Liver (tissue), 3 donors: Measurements from ENCODE around the gene SUGCT.

Experiments used
- ATF3 ChIP-seq: IDR thresholded peaks from 2 replicates; pipeline ENCODE4 v1.6.1; 2016; ENCODE audit warnings: antibody characterized with exemption
- CTCF ChIP-seq: fragments of 150-350 bp; IDR thresholded peaks from 2 replicates; pipeline ENCODE4 v1.5.1; 2017; ENCODE audit warnings: improper control_type of control experiment, low read depth, low read length; ENCODE audit not compliant: missing input control
- EGR1 ChIP-seq, 2 donors: IDR thresholded peaks; 2 replicates each; pipeline ENCODE4 v1.6.1; 2016 to 2018; ENCODE audit warnings: antibody characterized with exemption in 2 of 2, low read depth in 2 of 2
- JUND ChIP-seq, 2 donors: IDR thresholded peaks; 2 replicates each; pipeline ENCODE4 v1.6.1; 2016; ENCODE audit warnings: antibody characterized with exemption in 2 of 2
- MAX ChIP-seq: IDR thresholded peaks from 2 replicates; pipeline ENCODE4 v1.6.1; 2016; ENCODE audit warnings: antibody characterized with exemption
- NR2F2 ChIP-seq: IDR thresholded peaks from 2 replicates; pipeline ENCODE4 v1.6.1; 2016; ENCODE audit warnings: antibody characterized with exemption
- RAD21 ChIP-seq, 2 donors: IDR thresholded peaks; 2 replicates each; pipeline ENCODE4 v1.6.1; 2016; ENCODE audit warnings: antibody characterized with exemption in 2 of 2, mild to moderate bottlenecking in 2 of 2
- SP1 ChIP-seq: IDR thresholded peaks from 2 replicates; pipeline ENCODE4 v1.6.1; 2018; ENCODE audit warnings: antibody characterized with exemption, mild to moderate bottlenecking
- TAF1 ChIP-seq: conservative IDR thresholded peaks from 2 replicates; pipeline ENCODE4 v1.6.1; 2016; ENCODE audit warnings: antibody characterized with exemption, mild to moderate bottlenecking
- YY1 ChIP-seq: IDR thresholded peaks from 2 replicates; pipeline ENCODE4 v1.6.1; 2016; ENCODE audit warnings: antibody characterized with exemption, mild to moderate bottlenecking
- ZBTB33 ChIP-seq: IDR thresholded peaks from 2 replicates; pipeline ENCODE4 v1.6.1; 2016; ENCODE audit warnings: antibody characterized with exemption
- donor health status: healthy.
- donor health status: healthy.

GRCh38 chr7:40753455-40753854 is 618.6 kb downstream of the SUGCT start:
- no peak for TF ChIP-seq TAF1
- no peak for TF ChIP-seq CTCF
- TF ChIP-seq JUND (IDR thresholded peaks at IDR 0.05): no peak
- no peak for TF ChIP-seq SP1
- no peak for TF ChIP-seq ATF3
- no peak for TF ChIP-seq EGR1 (IDR thresholded peaks at IDR 0.05; ENCODE audit: low read depth in 2 of 2)
- TF ChIP-seq YY1: no peak
- no peak for TF ChIP-seq MAX
- no peak for TF ChIP-seq ZBTB33
- TF ChIP-seq RAD21 (IDR thresholded peaks at IDR 0.05): no peak
- TF ChIP-seq NR2F2: no peak
